ENCODE results near the gene COL15A1.

GRCh38 chr9:98944734-98945074 lies 997 bp downstream of the COL15A1 start:
- TF ChIP-seq CTCF (IDR thresholded peaks at IDR 0.05) (no peak), POLR2A (IDR thresholded peaks at IDR 0.05) (no peak)
